Ishikawa (cell line): ENCODE measurements around the gene DMD.

Experiments used
- CEBPB ChIP-seq: IDR thresholded peaks from 2 replicates; pipeline ENCODE4 v1.6.1; 2012
- CREB1 ChIP-seq: IDR thresholded peaks from 2 replicates; pipeline ENCODE4 v1.6.1; 2012; ENCODE audit warnings: low read depth
- EGR1 ChIP-seq: IDR thresholded peaks from 2 replicates; pipeline ENCODE4 v1.6.1; 2012
- EP300 ChIP-seq: IDR thresholded peaks from 2 replicates; pipeline ENCODE4 v1.6.1; 2012; ENCODE audit warnings: borderline replicate concordance
- FOXM1 ChIP-seq: IDR thresholded peaks from 2 replicates; pipeline ENCODE4 v1.6.1; 2012; ENCODE audit warnings: low read depth, borderline replicate concordance
- MAX ChIP-seq: IDR thresholded peaks from 2 replicates; pipeline ENCODE4 v1.6.1; 2012
- NFIC ChIP-seq: IDR thresholded peaks from 2 replicates; pipeline ENCODE4 v1.6.1; 2012
- RAD21 ChIP-seq: IDR thresholded peaks from 2 replicates; pipeline ENCODE4 v1.6.1; 2012; ENCODE audit warnings: low read depth
- REST ChIP-seq: IDR thresholded peaks from 2 replicates; pipeline ENCODE4 v1.6.1; 2012; ENCODE audit warnings: low read depth, mild to moderate bottlenecking
- TAF1 ChIP-seq: IDR thresholded peaks from 2 replicates; pipeline ENCODE4 v1.6.1; 2012; ENCODE audit warnings: low read depth, mild to moderate bottlenecking
- TCF12 ChIP-seq: IDR thresholded peaks from 2 replicates; pipeline ENCODE4 v1.6.1; 2012; ENCODE audit warnings: low read depth
- TEAD4 ChIP-seq: IDR thresholded peaks from 2 replicates; pipeline ENCODE4 v1.6.1; 2012
- YY1 ChIP-seq: IDR thresholded peaks from 2 replicates; pipeline ENCODE4 v1.6.1; 2012; ENCODE audit warnings: low read depth
- ZBTB7A ChIP-seq: IDR thresholded peaks from 2 replicates; pipeline ENCODE4 v1.6.1; 2012; ENCODE audit warnings: low read depth
- TF ChIP-seq, protein P1 (sequence below): IDR thresholded peaks from 2 replicates; pipeline ENCODE4 v1.6.1; 2012

DMD gene

GRCh38 chrX:32408389-32408788, 803.0 kb downstream of the DMD start:
- TF ChIP-seq EGR1, result no peak
- TF ChIP-seq REST, result no peak
- TF ChIP-seq FOXM1, result no peak
- TF ChIP-seq NFIC, result no peak
- TF ChIP-seq, protein P1, sequence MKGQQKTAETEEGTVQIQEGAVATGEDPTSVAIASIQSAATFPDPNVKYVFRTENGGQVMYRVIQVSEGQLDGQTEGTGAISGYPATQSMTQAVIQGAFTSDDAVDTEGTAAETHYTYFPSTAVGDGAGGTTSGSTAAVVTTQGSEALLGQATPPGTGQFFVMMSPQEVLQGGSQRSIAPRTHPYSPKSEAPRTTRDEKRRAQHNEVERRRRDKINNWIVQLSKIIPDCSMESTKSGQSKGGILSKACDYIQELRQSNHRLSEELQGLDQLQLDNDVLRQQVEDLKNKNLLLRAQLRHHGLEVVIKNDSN, result no peak
- no peak for TF ChIP-seq CEBPB
- no peak for TF ChIP-seq MAX
- no peak for TF ChIP-seq TEAD4
- TF ChIP-seq TAF1, result no peak
- no peak for TF ChIP-seq ZBTB7A
- TF ChIP-seq YY1, result no peak
- TF ChIP-seq CREB1, result no peak

- no peak for TF ChIP-seq ZBTB7A
- no peak for TF ChIP-seq MAX
- TF ChIP-seq YY1, result no peak
- no peak for TF ChIP-seq TAF1
- TF ChIP-seq EP300, result no peak
- TF ChIP-seq, protein P1, result no peak
- no peak for TF ChIP-seq REST
- no peak for TF ChIP-seq RAD21
- TF ChIP-seq CEBPB, result no peak
Measured at GRCh38 chrX:32397562-32398216, 813.7 kb downstream of the DMD start.

GRCh38 chrX:32395878-32396277, 815.5 kb downstream of the DMD start:
- no peak for TF ChIP-seq TCF12
- no peak for TF ChIP-seq TEAD4
- no peak for TF ChIP-seq ZBTB7A
- no peak for TF ChIP-seq REST
- TF ChIP-seq, protein P1, result no peak
- no peak for TF ChIP-seq EP300
- TF ChIP-seq TAF1, result no peak
- no peak for TF ChIP-seq EGR1
- no peak for TF ChIP-seq YY1
- TF ChIP-seq CEBPB, result no peak
- no peak for TF ChIP-seq CREB1
- no peak for TF ChIP-seq MAX
- TF ChIP-seq RAD21, result no peak
- no peak for TF ChIP-seq FOXM1
- no peak for TF ChIP-seq NFIC

DNA sequence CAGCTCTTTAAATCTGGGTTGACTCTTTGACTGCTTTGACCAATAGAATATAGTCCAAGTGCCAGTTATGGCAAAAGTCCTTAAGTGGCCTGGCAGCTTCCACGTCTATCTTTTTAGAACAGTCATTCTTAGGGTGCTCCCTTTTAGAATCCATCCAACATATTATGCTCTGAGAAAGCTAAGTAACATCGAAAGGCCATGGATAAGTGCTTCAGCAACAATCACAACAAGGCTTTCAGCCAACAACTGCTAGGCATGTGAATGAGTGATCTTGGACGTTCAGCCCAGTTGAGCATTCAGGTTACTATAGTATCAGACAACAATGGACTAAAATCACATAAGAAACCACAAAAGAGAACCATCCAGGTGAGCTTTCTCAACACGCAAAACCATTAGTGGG, 818.7 kb downstream of the DMD start:
- TF ChIP-seq CREB1 (no peak), MAX (no peak), FOXM1 (no peak), CEBPB (no peak), REST (no peak), EP300 (no peak), TCF12 (no peak), ZBTB7A (no peak), YY1 (no peak), NFIC (no peak), TEAD4 (no peak), EGR1 (no peak), RAD21 (no peak), TAF1 (no peak)
- TF ChIP-seq, protein P1, result no peak
